ENCODE measurements around the gene OSBPL9. TPM values are rescaled to one million over a fixed set of nuclear protein-coding genes. Genes with fewer than 3 reads are reported as not detected.

OSBPL9 gene
- polyA plus RNA-seq, 1 experiment, result 69.6 TPM

- no peaks in the 10 kb centered on the region for H3K27me3 ChIP-seq (ENCODE audit: control insufficient read depth, insufficient read depth, low read length)
- no peak for DNase-seq (ENCODE audit: low read depth, low spot score)
- TF ChIP-seq, protein P1, sequence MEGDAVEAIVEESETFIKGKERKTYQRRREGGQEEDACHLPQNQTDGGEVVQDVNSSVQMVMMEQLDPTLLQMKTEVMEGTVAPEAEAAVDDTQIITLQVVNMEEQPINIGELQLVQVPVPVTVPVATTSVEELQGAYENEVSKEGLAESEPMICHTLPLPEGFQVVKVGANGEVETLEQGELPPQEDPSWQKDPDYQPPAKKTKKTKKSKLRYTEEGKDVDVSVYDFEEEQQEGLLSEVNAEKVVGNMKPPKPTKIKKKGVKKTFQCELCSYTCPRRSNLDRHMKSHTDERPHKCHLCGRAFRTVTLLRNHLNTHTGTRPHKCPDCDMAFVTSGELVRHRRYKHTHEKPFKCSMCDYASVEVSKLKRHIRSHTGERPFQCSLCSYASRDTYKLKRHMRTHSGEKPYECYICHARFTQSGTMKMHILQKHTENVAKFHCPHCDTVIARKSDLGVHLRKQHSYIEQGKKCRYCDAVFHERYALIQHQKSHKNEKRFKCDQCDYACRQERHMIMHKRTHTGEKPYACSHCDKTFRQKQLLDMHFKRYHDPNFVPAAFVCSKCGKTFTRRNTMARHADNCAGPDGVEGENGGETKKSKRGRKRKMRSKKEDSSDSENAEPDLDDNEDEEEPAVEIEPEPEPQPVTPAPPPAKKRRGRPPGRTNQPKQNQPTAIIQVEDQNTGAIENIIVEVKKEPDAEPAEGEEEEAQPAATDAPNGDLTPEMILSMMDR (IDR thresholded peaks at IDR 0.05; ENCODE audit: low read depth, low read length), result no peak
- H3K9me3 ChIP-seq (ENCODE audit: control insufficient read depth, insufficient read depth, low read length), result no peaks in the 10 kb centered on the region
- ChIA-PET POLR2A (no interaction called here), CTCF (interaction anchor here (0.6 kb wide), 1 partner anchor 213 kb away, joined by 3 read pairs; no protein-coding TSS in a partner anchor)
- no peak overlapping the region for H3K27ac ChIP-seq (ENCODE audit: low read depth, low read length)
- no peak overlapping the region for H3K4me3 ChIP-seq (ENCODE audit: low read depth, low read length)
These were observed 173.5 kb downstream of the OSBPL9 start for GRCh38 chr1:51790385-51790784.

- ChIA-PET CTCF (interaction anchor here (0.8 kb wide), 1 partner anchor 22 kb away, joined by 3 read pairs; no protein-coding TSS in a partner anchor), POLR2A (no interaction called here)
- H3K27me3 ChIP-seq (ENCODE audit: control insufficient read depth, insufficient read depth, low read length), result no peaks in the 10 kb centered on the region
- H3K4me3 ChIP-seq (ENCODE audit: low read depth, low read length), result no peak overlapping the region
- H3K27ac ChIP-seq (ENCODE audit: low read depth, low read length), result no peak overlapping the region
- no peaks in the 10 kb centered on the region for H3K9me3 ChIP-seq (ENCODE audit: control insufficient read depth, insufficient read depth, low read length)
- DNase-seq (ENCODE audit: low read depth, low spot score), result no peak
- TF ChIP-seq, protein P1 (IDR thresholded peaks at IDR 0.05; ENCODE audit: low read depth, low read length), result no peak
These were observed 175.0 kb downstream of the OSBPL9 start for GRCh38 chr1:51791888-51792287.

DNA sequence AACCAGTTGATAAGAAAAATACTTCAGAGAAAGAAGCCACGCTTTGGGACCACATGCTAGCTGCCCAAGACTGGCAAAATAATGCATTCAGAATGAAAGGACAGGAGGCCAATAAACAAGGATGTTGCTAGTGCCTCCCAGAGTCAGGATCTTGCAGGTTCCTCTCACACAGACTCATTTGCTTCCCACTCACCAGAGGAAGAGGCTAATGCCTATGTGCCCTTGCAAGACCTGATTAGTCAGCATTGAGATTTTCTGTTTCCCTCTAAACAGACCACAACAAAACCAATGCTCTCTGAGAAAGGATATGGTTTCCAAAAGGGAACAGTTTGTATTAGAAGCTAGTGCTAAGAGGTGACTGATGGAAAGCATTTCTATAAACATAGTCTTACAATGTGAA, 176.0 kb downstream of the OSBPL9 start:
- TF ChIP-seq, protein P1 (IDR thresholded peaks at IDR 0.05; ENCODE audit: low read depth, low read length), result peak; percentile 15; the same call in 1 of the 2 replicates
- Histone ChIP-seq H3K27ac (ENCODE audit: low read depth, low read length) (peak overlapping the region; percentile 31), H3K9me3 (ENCODE audit: control insufficient read depth, insufficient read depth, low read length) (no peaks in the 10 kb centered on the region), H3K27me3 (ENCODE audit: control insufficient read depth, insufficient read depth, low read length) (no peaks in the 10 kb centered on the region), H3K4me3 (ENCODE audit: low read depth, low read length) (no peak overlapping the region)
- POLR2A ChIA-PET, result no interaction called here
- DNase-seq (ENCODE audit: low read depth, low spot score), result peak; percentile 50
- CTCF ChIA-PET, result no interaction called here

DNA sequence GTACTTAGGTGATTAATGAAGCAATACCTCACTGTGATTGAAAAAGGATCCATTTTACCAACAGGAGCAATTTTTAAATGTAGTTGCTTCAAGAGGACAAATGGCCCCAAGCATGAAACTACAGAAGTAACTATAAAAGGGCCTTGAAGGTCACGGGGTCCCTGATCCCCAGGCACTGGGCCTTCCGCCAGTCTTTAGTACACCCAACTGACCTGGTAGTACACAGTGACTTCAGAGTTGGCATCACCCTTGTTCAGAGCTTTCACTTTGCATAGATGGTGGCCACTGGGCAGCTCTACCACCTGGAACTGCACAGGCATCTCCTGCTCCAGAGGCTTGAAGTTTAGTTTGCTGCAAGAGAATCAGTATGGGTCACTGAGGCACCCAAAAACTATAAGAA, 177.4 kb downstream of the OSBPL9 start:
- no peak for DNase-seq (ENCODE audit: low read depth, low spot score)
- ChIA-PET CTCF (no interaction called here), POLR2A (no interaction called here)
- Histone ChIP-seq H3K27ac (ENCODE audit: low read depth, low read length) (no peak overlapping the region), H3K4me3 (ENCODE audit: low read depth, low read length) (no peak overlapping the region), H3K27me3 (ENCODE audit: control insufficient read depth, insufficient read depth, low read length) (no peaks in the 10 kb centered on the region), H3K9me3 (ENCODE audit: control insufficient read depth, insufficient read depth, low read length) (no peaks in the 10 kb centered on the region)
- TF ChIP-seq, protein P1 (IDR thresholded peaks at IDR 0.05; ENCODE audit: low read depth, low read length), result no peak

GRCh38 chr1:51794868-51795267, 178.0 kb downstream of the OSBPL9 start:
- no peak for DNase-seq (ENCODE audit: low read depth, low spot score)
- no peaks in the 10 kb centered on the region for H3K9me3 ChIP-seq (ENCODE audit: control insufficient read depth, insufficient read depth, low read length)
- CTCF ChIA-PET, result no interaction called here
- H3K27me3 ChIP-seq (ENCODE audit: control insufficient read depth, insufficient read depth, low read length), result no peaks in the 10 kb centered on the region
- POLR2A ChIA-PET, result no interaction called here
- no peak overlapping the region for H3K27ac ChIP-seq (ENCODE audit: low read depth, low read length)
- TF ChIP-seq, protein P1 (IDR thresholded peaks at IDR 0.05; ENCODE audit: low read depth, low read length), result no peak
- no peak overlapping the region for H3K4me3 ChIP-seq (ENCODE audit: low read depth, low read length)
